A673 (cell line): Measurements from ENCODE around the gene ARL11.

ENCODE experiments used
- CTCF ChIP-seq: fragments of 300-800, 200-600 bp; sonication (generic); conservative IDR thresholded peaks from 2 replicates; pipeline ENCODE4 v1.5.1; 2017; ENCODE audit warnings: low read depth, mild to moderate bottlenecking, antibody characterized with exemption, low read length, moderate library complexity, mixed read lengths
- EZH2 ChIP-seq: fragments of 200-600 bp; sonication (generic); IDR thresholded peaks from 2 replicates; pipeline ENCODE4 v1.6.1; 2017; ENCODE audit warnings: borderline replicate concordance, low read depth, mild to moderate bottlenecking, mixed read lengths, antibody characterized with exemption, low read length; ENCODE audit not compliant: poor library complexity, severe bottlenecking

GRCh38 chr13:49604570-49604969 is 23.7 kb upstream of the ARL11 start:
- TF ChIP-seq EZH2 (no peak), CTCF (no peak)
